NCI-H146 (cell line): Measurements from ENCODE around the gene BTBD16.

Experiments
- DNase-seq: peaks from one replicate; lab custom pipeline; 2025; lab: John Stamatoyannopoulos, UW

BTBD16 gene

GRCh38 chr10:122273966-122274545 lies 3.0 kb downstream of the BTBD16 start:
- DNase-seq, result peak; percentile 45

- DNase-seq, result no peak
These were observed 5.6 kb downstream of the BTBD16 start for GRCh38 chr10:122276611-122277208.

GRCh38 chr10:122277526-122278136 lies 6.5 kb downstream of the BTBD16 start:
- no peak for DNase-seq

- DNase-seq, result peak; percentile 67
These were observed 8.6 kb downstream of the BTBD16 start for GRCh38 chr10:122279725-122280141.

- DNase-seq, result no peak
These were observed 9.1 kb downstream of the BTBD16 start for GRCh38 chr10:122280156-122280555.

- DNase-seq, result no peak
These were observed 10.0 kb downstream of the BTBD16 start for GRCh38 chr10:122281018-122281626.

DNA sequence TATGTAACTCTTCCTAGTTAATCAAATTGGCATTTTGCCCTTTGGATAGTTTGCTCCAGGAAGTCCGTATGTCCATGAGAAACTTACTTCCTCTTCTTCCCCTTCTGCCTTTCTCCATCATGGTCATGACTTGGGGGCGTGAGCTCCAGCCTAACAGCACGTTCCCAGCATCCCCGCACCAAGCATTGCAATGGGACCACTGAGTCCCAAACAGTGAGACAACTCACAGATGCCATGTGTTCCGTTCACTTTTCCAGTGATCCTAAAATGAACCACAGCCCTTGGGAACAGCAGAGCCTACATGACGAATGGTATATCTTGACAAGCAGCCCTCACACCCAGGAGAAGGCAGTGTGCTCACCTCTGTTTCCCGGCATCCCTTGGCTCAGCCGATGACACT lies 10.7 kb downstream of the BTBD16 start:
- no peak for DNase-seq

- DNase-seq, result no peak
These were observed 11.2 kb downstream of the BTBD16 start for GRCh38 chr10:122282253-122282671.

DNA sequence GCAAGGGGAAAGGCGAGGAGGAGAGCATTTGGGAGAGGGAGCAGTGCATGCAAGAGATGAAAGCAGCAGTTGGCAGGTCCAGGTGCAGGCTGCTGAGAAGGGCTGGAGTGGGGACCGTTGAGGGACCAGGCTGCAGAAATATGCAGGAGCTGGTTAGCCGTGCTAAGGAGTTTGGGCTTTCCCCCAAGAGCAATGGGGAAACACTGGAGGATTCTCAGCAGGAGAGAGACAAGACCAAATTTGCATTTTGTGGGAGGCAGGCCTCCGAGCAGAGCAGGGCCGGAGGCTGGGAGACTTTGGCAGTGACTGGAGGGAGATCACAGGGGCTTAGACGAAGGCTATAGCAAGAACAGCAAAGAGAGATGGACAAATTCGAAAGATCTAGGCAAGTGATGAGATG lies 11.8 kb downstream of the BTBD16 start:
- DNase-seq, result no peak

DNA sequence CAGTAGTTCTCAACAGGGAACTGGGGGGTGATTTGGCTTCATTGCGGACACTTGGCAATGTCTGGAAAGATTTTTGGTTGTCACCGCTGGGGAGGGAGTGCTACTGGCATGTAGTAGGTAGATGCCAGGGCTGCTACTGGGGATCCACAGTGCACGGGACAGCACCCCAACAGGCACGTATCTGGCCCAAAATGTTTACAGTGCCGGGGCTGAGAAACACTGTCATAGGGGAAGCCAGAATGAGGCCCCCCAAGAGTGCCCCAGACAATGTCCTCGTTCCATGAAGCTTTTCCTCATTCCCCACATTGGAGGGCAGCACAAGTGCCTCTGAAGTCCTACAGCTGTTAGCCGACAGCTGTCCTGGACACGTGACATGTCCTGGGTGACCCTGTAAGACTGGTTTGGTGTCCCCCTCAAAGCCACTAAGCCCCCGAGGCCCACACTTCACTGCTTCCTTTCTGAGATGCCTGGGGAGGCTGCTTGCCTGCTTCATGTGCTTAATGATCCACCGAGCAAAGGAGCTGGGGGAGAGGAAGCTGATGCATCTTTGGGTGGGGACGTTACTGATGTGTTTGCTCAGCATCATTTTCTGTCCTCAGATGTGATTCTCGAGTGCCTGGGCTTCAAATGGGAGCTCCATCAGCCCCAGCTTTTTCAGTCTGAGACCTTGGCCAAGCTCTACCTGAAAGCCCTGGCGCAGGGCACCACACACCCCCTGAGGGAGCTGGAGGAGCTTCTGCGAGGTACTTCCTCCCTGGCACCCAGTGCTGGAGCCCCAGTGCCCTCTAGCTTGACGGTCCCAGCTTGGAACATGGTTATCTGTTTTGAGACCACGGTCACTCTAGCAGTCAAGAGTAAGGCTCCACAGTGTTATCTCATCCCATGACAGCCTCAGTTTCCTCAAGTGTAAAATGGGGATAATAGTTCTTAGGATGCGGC lies 14.7 kb downstream of the BTBD16 start:
- no peak for DNase-seq

DNA sequence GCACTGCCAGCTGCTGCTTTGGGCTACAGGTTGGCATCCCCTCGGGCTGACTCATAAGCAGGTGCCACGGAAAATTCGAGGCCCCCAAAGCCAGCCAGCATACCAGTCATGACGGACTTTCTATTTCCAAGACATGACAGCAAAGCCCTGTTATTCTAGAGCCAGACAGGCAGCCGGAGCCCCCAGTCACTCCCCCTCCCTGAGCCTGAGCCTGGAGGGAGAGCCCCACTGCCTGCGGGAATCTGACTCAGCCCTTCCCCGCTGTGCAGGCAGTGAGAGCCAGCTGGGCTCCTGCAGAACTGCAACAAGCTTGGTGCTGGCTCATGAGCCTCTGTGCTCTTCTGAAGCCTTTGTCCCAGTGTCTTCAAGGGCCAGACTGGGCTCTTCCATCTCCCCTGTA lies 15.8 kb downstream of the BTBD16 start:
- DNase-seq, result peak; percentile 85

GRCh38 chr10:122287570-122287969 lies 16.5 kb downstream of the BTBD16 start:
- DNase-seq, result no peak

- DNase-seq, result no peak
These were observed 17.2 kb downstream of the BTBD16 start for GRCh38 chr10:122288262-122288661.

DNA sequence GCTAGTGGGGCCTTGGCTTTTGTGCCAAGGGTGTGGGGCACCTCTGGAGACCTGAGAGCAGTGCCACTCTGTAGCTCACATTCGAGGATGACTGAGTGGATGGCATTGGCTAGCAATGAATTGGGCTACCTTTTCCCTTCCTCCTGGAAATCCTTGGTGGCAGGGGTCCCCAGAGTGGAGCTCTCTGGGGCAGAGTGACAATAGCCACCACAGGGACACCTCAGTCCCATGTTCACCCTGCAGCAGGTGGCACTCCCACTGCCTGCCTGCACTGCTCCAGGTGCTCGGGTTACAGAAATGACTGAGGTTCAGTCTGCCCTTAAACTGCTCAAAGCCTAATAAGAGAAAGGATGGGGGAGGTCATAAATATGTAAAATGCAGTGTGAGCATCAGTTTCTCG lies 17.8 kb downstream of the BTBD16 start:
- no peak for DNase-seq

GRCh38 chr10:122290334-122290733 lies 19.2 kb downstream of the BTBD16 start:
- DNase-seq, result no peak

- no peak for DNase-seq
These were observed 19.9 kb downstream of the BTBD16 start for GRCh38 chr10:122290833-122291532.

GRCh38 chr10:122291739-122292138 lies 20.6 kb downstream of the BTBD16 start:
- DNase-seq, result no peak

- no peak for DNase-seq
These were observed 21.3 kb downstream of the BTBD16 start for GRCh38 chr10:122292376-122292775.

- DNase-seq, result no peak
These were observed 22.3 kb downstream of the BTBD16 start for GRCh38 chr10:122293156-122293960.

DNA sequence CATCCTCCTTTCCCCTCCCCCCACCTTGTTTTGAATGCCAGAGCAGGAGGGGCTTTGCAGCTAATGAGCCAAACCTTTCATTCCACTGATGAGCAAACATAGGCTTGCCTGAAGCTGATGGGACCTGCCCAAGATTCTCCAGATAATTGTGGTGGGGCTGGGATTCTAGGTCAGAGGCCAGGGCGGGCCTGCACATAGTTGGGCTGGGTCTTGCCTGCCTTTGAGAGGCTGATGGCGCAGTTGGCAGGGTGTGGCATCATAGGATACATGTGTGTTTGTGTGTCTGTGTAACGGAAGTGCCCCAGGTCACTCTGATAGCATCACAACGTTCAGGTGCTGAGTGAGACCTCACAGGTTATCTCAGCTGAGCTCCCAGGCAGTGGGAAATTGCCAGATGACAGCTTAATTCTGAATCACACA lies 22.9 kb downstream of the BTBD16 start:
- peak; percentile 20 for DNase-seq
